Measurements from ENCODE around the gene FGF11.

FGF11 gene

DNA sequence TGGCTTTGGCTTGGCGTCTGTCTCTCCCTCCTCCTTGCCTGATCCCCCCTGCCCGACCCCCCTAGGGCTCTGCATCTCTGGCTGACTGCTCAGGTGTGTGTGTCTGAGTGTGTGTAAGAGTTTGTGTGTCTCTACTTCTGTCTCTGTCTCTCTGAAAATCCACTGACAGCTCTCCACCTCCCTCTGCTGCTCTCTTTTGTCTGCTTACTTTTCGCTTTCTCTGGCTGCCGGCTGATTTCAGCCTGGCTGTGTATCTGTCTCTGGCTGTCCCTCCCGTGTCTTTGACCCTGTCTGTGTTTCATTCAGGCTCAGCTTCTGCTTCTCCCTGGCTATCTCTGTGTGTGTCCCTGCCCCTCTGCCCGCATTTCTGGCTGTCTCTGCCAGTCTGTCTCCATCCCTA, 23.0 kb upstream of the FGF11 start:
- H3K4me3 ChIP-seq (ENCODE audit: low read length): no peak overlapping the region
- no peak for TF ChIP-seq ZNF274 (IDR thresholded peaks at IDR 0.05; ENCODE audit: low read depth, low read length)

DNA sequence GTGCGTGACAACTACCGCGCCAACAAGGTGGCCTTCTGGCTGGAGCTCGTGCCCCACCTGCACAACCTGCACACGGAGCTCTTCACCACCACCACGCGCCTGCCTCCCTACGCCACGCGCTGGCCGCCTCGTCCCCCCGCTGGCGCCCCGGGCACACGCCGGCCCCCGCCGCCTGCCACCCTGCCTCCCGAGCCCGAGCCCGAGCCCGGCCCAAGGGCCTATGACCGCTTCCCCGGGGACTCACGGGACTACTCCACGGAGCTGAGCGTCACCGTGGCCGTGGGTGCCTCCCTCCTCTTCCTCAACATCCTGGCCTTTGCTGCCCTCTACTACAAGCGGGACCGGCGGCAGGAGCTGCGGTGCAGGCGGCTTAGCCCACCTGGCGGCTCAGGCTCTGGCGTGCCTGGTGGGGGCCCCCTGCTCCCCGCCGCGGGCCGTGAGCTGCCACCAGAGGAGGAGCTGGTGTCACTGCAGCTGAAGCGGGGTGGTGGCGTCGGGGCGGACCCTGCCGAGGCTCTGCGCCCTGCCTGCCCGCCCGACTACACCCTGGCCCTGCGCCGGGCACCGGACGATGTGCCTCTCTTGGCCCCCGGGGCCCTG, 22.2 kb upstream of the FGF11 start:
- no peak for TF ChIP-seq ZNF274 (IDR thresholded peaks at IDR 0.05; ENCODE audit: low read depth, low read length)

GRCh38 chr17:7418472-7419152, 20.7 kb upstream of the FGF11 start:
- no peak for TF ChIP-seq ZNF274 (IDR thresholded peaks at IDR 0.05; ENCODE audit: low read depth, low read length)
- H3K4me3 ChIP-seq (ENCODE audit: low read length): no peak overlapping the region

More for the DNA sequence above, 22.2 kb upstream of the FGF11 start:
- H3K4me3 ChIP-seq (ENCODE audit: low read length): no peak overlapping the region

- no peak for TF ChIP-seq ZNF274 (IDR thresholded peaks at IDR 0.05; ENCODE audit: low read depth, low read length)
- H3K4me3 ChIP-seq (ENCODE audit: low read length): no peak within 1 kb of the TSS
Measured at GRCh38 chr17:7419819-7420610, 19.3 kb upstream of the FGF11 start, which contains the start of gene SPEM1. TSS of gene SPEM1 (plus strand) at chr17:7420324. CDS start at chr17:7420385, 61 bp downstream.

- H3K4me3 ChIP-seq (ENCODE audit: low read length): no peak overlapping the region
- no peak for TF ChIP-seq ZNF274 (IDR thresholded peaks at IDR 0.05; ENCODE audit: low read depth, low read length)
Measured at GRCh38 chr17:7421186-7421585, 18.1 kb upstream of the FGF11 start.

GRCh38 chr17:7423679-7424078, 15.6 kb upstream of the FGF11 start:
- H3K4me3 ChIP-seq (ENCODE audit: low read length): no peak overlapping the region
- no peak for TF ChIP-seq ZNF274 (IDR thresholded peaks at IDR 0.05; ENCODE audit: low read depth, low read length)

DNA sequence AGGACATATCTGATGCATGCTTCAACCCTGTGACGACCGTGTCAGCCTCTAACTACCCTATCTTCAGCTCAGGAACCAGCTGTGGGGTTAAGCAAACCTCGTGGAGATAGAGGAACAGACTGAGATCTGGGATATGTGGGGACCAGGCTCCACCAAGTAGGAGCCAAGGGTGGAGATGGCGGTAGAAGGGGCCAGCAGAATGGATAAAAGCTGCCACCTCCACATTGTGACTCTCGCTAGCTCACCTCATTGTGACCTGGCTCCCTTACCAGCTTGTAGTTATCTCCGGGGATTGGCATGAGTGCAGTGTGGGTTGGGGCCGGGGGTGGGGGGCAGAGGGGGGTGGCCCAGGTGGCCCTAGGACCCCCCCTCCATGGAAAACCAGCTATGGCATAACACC, 14.0 kb upstream of the FGF11 start, which contains the start of gene SPEM2:
TSS of gene SPEM2 (plus strand) at position 301 of the 400 bp plus-strand sequence. CDS start at position 374, 73 bp downstream.
- no peak for TF ChIP-seq ZNF274 (IDR thresholded peaks at IDR 0.05; ENCODE audit: low read depth, low read length)

GRCh38 chr17:7425756-7426155, 13.6 kb upstream of the FGF11 start:
- TF ChIP-seq ZNF274 (IDR thresholded peaks at IDR 0.05; ENCODE audit: low read depth, low read length): no peak
- no peak overlapping the region for H3K4me3 ChIP-seq (ENCODE audit: low read length)

More for the DNA sequence above, 14.0 kb upstream of the FGF11 start, which contains the start of gene SPEM2:
- no peak within 1 kb of the TSS for H3K4me3 ChIP-seq (ENCODE audit: low read length)

DNA sequence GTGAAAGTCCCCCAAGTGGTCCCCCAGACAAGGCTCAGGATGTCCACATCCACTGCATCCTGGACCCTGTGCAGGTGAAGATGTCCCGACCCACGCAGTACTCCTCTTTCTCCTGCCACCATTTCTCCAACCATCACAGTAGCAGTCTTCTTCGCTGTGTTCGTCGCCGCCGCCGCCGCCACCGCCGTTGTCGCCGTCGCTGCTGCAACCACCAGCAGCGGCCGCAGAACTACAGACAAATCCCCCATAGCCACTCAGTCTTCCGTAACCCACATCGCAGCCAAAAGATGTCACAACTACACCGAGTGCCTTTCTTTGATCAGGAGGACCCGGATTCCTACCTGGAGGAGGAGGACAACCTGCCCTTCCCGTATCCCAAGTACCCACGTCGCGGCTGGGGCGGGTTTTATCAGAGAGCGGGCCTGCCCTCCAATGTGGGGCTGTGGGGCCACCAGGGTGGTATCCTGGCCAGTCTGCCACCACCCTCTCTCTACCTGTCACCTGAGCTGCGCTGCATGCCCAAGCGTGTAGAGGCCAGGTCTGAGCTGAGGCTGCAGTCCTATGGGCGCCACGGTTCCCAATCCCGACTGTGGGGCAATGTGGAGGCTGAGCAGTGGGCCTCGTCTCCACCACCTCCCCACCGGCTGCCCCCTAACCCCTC, 13.0 kb upstream of the FGF11 start:
- TF ChIP-seq ZNF274 (IDR thresholded peaks at IDR 0.05; ENCODE audit: low read depth, low read length): no peak
- no peak overlapping the region for H3K4me3 ChIP-seq (ENCODE audit: low read length)

GRCh38 chr17:7426896-7427489, 12.3 kb upstream of the FGF11 start:
- H3K4me3 ChIP-seq (ENCODE audit: low read length): no peak overlapping the region
- no peak for TF ChIP-seq ZNF274 (IDR thresholded peaks at IDR 0.05; ENCODE audit: low read depth, low read length)

- TF ChIP-seq ZNF274 (IDR thresholded peaks at IDR 0.05; ENCODE audit: low read depth, low read length): no peak
- no peak overlapping the region for H3K4me3 ChIP-seq (ENCODE audit: low read length)
Measured at GRCh38 chr17:7427549-7427948, 11.8 kb upstream of the FGF11 start.

GRCh38 chr17:7428557-7428956, 10.8 kb upstream of the FGF11 start, which contains the start of gene SPEM3:
TSS of gene SPEM3 (plus strand) at chr17:7428857. CDS start at chr17:7428903, 46 bp downstream.
- TF ChIP-seq ZNF274 (IDR thresholded peaks at IDR 0.05; ENCODE audit: low read depth, low read length): no peak

DNA sequence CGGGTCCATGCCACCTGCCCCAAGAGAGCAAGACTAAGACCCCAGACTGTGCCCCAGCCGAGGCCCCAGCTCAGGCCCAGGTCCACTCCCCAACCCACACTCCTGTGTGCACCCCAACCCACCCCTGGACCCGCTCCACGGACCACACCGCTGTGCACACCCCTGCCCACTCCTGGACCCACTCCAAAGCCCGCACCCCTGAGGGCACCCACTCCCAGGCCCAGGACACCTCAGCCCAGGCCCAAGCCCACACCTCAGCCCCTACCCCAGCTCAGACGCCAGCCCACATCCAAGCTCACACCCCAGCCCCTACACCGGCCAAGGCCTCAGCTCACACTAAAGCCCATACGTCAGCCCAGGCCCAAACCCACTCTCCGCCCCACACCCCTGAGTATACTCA, 9.6 kb upstream of the FGF11 start:
- no peak for TF ChIP-seq ZNF274 (IDR thresholded peaks at IDR 0.05; ENCODE audit: low read depth, low read length)
- H3K4me3 ChIP-seq (ENCODE audit: low read length): no peak overlapping the region

More at GRCh38 chr17:7428557-7428956, 10.8 kb upstream of the FGF11 start, which contains the start of gene SPEM3:
- no peak within 1 kb of the TSS for H3K4me3 ChIP-seq (ENCODE audit: low read length)
